PC-9 (cell line): ENCODE data around the gene TOMM22.

Experiments used
- CTCF ChIP-seq: fragments of 200-600 bp; sonication (generic); conservative IDR thresholded peaks from 2 replicates; pipeline ENCODE4 v1.6.1; 2017; ENCODE audit warnings: mixed run types, antibody characterized with exemption, mild to moderate bottlenecking, moderate library complexity
- EZH2 ChIP-seq: fragments of 200-600 bp; sonication (generic); IDR thresholded peaks from 2 replicates; pipeline ENCODE4 v1.8.0; 2017; ENCODE audit warnings: antibody characterized with exemption, low read depth

GRCh38 chr22:38712486-38713207 is 30.9 kb downstream of the TOMM22 start:
- TF ChIP-seq CTCF (no peak), EZH2 (no peak)
